GM19043 (cell line): ENCODE results near the gene ADGRF3.
"Not testable (repeated sequence)": the region's sequence is repeated elsewhere in the genome, so short reads cannot be mapped to it uniquely, and the experiment has no call there.

Experiments used
- ATAC-seq: cut with Tn5 transposase; IDR thresholded peaks from one replicate; pipeline ENCODE4 v1.9.1; 2021; ENCODE audit warnings: low read depth; ENCODE audit not compliant: unreplicated experiment

Gene ADGRF3

DNA sequence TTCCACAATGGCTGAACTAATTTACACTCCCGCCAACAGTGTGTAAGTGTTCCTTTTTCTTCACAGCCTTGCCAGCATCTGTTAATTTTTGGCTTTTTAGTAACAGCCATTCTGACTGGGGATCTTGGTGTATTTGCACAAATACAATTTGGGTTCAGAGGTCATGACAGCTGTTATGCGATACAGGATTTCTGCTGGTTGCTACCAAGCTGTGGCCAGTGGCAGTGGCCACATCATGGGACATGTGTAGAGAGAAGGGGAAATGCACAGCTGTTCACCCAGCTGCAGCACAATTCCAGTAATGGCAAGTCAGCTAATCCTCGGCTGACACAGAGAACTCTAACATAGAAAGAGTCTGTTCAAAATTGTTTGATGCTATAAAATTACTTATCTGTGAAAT is 21.7 kb downstream of the ADGRF3 start:
- ATAC-seq: no peak

DNA sequence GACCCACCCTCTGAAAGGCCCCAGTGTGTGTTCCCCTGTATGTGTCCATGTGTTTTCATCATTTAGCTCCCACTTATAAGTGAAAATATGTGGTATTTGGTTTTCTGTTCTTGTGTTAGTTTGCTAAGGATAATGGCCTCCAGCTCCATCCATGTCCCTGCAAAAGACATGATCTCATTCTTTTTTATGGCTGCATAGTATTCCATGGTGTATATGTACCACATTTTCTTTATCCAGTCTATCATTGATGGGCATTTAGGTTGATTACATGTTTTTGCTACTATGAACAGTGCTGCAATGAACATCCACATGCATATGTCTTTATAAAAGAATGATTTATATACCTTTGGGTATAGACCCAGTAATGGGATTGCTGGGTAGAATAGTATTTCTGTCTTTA is 22.1 kb downstream of the ADGRF3 start:
- not testable (repeated sequence) for ATAC-seq

DNA sequence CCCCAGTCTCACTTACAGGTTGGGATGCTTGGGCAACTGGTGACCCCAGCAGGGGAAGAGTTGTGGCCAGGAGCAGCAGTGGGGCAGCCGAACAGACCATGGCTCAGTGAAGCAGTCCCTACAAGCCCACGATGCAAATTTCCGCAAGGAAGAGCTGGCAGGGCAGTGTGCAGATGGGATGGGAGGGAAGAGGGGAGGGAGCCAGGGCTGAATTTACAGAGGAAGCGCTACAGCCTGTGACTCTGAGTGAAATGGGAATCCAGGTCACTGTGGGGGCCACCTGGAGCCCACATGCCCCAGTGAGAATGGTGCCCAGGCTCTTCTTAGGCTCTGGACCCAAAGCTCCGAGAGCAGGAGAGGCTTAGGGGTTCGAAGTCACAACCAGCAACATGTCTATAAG is 27.6 kb downstream of the ADGRF3 start:
- no peak for ATAC-seq

DNA sequence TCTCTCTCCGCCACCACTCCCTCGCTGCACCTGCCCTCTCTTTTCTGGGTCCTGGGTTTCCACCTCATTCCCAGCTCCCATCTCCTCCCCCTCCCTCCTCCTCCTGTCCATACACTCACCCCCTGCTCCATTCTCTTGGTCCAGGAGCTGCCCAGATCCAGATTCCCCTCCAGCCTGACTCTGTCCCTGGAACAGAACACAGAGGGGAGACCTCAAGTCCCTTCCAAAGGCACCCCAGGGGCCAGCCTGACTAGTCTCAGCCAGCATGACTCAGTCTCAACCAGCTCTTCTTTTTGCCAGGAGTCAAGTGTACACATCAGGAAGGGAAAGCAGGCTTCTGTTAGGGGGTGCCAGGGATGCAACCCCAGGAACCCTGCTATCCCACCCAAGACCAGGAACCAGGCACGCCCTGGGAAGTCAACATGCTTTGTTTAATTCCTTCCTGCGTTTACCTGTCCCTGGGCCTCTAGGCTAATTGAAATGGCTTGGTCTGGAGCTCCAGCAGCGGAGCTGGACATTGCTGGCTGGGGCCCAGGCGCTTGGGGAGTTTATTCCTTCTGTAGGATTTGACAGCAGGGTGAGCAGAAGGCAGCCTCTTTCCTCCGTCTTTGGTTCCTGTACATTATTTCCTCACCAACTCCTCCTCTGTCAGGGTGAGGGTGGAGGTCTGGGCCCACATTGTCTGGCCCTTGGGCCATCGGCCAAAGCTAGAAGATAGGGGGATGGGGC is 29.0 kb downstream of the ADGRF3 start:
- ATAC-seq: no peak

DNA sequence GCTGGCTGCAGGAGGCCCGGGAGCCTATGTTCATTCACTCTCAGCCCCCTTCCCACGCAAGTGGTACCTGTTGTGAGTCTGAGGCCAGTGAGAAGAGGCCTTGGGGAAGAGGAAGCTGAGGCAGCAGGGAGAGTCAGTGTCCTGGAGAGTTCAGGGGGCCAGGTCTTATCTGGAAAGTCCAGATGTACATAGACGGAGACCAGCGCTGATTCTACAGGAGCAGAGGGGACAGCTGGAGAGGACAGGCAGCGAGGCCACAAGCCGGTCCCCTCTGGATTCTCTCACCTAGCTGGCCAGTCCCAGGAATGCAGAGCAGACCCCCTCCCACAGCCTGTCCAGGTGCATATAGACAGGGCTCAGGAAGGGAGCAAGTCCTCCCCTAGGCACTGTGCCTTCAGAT is 29.7 kb downstream of the ADGRF3 start:
- ATAC-seq: no peak

DNA sequence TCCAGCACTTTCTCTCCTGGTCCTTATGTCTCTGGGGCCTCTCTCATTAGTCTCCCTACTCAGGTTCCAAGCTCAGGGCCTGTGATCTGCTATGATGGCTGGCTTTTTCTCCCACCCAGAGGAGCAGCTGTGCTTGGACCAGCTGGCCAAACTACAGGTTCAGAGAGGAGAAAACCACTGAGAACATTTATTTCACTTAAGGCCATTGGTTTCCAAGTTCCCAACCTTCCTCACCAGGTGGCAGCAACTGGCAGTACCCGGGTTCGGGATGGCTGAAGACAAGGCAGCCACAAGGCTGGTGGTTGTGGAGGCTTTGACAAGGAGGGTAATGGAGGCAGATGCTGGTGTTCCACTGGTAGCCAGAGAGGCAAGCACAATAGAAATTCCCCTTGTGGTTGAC is 30.5 kb downstream of the ADGRF3 start:
- ATAC-seq: no peak

DNA sequence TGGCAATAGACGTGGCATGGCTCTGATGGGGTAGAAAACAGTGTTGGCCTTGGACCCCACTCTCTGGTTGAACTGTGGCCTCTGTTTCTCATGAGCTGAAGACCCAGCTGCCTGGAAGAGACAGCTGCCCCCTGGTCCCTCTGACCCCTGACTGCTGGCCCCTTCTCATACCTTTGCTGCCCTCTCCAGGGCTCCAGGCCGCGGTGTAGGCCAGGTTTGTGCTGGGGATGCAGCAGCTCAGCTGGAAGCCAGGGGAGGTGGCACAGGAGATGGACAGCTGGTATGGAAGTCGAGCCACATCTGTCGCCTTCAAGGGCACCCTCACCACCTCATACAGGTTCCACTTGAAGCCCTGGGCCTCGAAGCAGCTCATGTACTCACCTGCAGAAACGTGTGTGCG is 32.3 kb downstream of the ADGRF3 start:
- ATAC-seq: no peak

DNA sequence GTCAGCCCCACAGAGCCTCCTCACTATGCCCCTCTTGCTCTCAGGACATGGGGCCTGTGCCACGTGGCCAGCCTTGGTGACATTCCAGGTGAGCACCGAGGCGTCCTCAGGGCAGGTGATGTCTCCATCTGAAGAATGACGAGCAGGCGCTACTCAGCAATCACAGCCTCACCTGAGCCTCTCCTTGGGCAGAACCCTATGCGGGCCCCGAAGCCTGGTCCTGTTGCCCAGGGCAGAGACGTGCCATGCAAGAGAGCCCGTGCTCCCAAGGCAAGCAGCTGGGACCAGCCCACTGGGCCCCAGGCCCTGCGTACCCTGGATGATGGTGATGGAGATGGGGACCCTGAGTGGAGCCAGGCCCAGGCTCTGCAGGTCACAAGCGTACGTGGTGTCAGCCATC is 33.1 kb downstream of the ADGRF3 start:
- no peak for ATAC-seq

DNA sequence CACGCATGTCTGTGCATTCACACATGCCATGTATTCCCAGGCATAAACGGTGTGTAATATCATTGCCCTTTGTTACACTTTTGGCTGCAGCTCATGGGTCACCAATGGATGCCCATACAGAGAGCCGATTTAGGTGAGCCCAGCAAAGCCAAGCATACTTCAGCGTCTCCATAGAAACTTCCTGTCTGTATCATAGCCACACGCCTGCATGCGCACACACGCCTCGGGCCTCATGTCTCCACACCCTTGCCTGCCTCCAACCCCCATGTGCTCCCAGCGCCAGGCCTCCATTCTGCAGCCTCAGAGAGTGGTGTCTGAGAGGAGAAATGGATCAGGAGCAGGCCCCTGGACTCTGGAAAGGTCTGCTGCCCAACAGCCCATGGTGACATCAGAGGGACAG is 34.1 kb downstream of the ADGRF3 start:
- ATAC-seq: no peak

DNA sequence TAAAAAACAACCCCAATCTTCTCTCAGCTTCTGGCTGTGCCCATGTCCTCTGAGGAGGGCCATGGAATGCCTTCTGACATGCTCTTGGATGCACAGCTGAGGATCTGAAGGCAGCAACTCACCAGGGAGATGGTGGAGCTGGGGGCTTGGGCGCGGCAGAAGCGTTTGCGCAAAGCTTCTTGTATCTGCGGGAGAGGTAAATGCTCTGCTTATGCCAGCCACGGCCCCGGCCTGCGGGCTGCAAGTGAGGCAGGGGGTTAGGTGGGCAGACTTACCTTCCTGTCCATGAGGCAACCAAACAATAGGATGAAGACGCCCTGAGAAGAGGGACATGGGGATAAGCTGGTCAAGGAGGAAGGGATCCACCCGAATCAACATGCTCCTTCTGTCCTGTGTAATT is 36.7 kb downstream of the ADGRF3 start:
- no peak for ATAC-seq

DNA sequence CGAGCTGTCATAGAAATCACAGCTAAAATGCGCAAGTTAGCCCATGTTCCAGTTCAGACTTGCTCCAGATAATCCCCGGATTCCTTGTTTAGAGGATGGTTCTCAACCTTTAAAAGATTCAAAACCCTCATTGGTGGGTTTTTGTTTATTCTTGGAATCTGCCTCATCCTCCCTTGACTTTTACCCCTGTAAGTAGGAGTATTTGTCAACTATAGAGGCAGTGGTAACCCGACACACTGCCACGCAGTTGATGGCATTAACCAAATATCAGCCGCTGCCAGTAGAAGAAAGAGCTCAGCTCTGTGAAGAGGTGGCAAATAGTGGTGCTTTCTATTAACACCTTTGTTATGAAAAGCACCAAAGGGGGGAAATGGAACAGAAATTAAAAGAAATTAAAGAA is 41.0 kb downstream of the ADGRF3 start:
- ATAC-seq: no peak

DNA sequence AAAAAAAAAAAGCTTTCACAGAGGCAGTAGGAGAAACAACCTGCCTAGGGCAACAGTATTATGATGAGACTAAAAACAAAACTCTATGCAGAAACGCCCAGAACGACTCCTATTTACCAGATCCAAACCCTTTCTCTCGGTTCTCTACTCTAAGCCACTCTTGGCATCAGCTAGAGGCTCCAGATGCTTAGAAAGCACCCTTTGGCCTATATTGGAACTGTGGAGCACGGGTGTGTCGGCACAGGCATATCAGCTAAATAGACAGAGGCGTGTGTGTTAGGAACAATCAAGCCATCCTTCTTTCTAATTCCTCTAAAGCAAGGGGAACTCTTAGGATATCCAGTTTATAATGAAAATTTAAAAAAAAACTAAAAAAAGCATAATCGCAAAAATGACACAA is 41.5 kb downstream of the ADGRF3 start:
- ATAC-seq: not testable (repeated sequence)

DNA sequence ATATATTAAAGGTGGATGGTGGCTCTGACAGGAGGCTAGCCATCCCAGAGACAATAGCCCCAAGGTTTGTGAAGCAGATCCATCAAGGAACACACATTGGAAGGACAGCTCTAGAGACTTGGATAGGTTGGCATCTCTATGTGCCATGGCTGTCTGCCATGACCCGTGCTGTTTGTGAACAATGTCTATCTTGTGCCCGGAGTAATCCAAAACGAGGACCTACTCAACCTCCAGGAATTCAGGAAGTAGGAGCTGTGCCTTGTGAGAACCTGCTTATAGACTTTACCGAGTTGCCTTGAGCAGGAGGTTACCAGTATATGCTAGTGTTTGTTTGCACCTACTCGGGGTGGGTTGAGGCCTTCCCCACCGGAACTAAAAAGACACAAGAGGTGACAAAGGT is 43.7 kb downstream of the ADGRF3 start:
- no peak for ATAC-seq

DNA sequence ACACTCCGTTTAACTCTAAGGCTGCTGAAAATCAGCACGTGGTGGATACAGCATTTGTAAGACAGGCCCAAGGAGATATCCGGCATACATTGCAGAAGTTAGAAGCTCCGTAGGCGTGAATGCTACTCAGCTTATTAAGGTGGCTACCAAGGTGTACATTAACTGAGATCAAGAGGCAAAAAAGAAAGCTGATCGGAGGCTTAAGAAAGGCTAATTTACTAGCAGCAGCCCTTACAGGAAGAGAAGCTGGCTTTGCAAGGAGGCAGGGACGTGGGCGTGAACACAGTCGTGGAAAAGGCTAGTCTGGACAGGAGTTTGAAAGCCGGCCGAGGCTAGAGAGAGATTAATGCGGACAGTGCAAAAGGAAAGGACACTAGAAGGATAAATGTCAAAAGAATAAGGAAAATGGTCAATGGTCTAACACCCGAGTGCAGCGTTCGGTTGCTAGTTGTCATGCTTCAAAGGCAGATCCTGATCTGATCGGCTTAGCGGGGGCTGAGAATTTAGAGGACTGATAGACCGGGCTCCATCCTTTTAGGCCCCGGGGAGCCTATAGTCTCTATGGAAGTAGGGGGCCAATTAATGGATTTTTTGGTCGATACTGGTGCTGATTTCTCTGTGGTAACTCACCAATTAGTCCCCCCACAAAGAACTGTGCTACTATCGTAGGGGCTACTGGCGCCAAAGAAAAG is 46.2 kb downstream of the ADGRF3 start:
- ATAC-seq: no peak

DNA sequence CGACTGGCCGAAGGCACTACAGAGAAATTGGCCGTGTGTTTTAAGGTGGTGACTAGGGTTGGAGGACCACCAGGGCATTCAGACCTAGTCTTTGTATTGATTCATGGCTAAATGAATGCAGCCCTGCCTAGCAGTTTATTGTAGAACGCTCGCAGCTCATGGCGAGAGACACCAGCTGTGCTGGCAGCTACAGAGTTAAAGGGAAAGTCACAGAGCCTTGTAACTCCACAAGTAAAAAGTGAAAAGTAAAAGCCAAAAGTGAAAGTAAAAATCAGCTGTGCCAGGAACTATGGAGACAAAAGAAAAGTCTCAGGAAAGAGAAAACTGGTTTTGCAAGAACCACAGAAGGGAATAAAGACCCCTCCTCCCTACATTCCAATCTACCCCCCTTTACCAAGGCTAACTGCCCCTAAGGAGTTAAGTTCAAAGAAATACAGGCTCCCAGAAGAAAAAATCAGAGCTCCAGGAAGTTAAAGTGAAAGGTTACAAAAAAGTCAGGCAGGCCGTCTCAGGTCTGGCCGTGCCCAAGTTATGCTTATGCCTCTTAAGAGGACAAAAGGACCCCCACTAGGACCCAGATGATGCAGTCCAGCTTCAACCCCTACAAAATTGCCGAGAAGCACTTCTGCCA is 47.0 kb downstream of the ADGRF3 start:
- no peak for ATAC-seq

DNA sequence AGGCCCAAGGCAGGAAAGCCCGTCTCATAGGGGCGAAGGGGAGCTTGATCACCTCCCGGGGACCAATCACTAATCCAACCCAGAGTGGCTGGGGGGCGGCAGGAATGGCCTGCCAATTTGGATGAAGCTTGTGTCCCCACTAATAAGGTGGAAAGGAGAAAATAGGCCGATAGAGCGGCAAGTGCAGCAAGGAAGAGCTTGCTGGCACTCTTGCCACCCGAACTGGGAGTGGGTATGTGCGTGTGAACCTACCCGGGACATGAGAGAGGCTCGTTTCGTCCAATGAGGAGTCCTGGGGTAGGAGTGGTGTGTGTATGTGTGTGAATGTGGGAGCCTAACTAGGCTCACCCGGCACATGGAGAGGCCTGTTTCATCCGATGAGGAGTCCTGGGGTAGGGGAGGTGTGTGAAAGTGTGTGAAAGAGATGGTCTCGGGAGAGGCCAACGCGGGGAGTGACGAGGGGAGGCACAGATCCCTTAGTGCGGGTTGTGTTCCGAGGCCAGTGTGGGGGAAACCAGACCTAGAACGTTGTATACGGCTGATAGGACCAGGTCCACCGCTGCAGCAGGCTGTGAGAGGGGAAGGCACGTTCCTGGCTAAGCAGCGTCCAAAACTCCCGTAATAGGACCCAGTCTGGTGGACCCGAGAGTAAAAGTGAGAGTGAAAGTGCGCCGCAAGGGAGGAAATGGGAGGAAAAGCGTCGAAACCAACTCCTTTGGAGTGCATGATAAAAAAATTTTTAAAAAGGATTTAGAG is 47.8 kb downstream of the ADGRF3 start:
- no peak for ATAC-seq

DNA sequence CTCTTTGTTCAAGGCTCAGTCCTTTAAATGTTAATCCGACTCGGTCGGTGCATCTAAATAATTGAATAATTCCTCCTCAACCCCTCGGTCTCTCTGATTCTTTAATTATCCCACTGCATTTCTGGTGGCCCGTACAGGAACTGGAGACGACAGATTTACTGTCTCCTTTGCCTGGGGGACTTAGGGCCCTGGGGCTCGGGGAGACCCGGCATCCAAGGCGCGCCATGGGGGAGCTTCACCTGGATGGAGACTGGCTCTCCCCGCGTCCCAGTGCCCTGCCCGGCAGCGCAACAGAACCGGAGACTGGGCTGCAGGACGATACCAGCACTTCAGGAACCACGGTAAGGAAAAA is 48.3 kb downstream of the ADGRF3 start:
- no peak for ATAC-seq

DNA sequence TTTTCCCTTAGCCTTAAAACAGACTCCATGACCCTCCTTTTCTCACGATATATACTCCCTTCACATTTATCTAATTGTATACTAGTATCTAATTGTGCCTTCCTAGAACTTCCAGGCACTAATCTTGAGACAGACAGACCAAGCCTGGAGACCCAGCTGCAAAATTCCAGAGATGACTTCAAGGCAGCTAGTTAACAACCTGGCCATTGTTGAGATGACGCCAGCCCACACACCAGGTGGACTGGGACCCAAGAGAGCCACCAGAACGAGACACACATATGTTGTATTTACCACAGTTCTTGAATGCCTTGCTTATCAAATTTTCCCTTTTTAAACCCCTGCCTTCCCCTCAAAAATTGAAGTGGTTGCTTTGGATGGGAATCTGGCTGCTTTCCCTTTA is 49.5 kb downstream of the ADGRF3 start:
- no peak for ATAC-seq

DNA sequence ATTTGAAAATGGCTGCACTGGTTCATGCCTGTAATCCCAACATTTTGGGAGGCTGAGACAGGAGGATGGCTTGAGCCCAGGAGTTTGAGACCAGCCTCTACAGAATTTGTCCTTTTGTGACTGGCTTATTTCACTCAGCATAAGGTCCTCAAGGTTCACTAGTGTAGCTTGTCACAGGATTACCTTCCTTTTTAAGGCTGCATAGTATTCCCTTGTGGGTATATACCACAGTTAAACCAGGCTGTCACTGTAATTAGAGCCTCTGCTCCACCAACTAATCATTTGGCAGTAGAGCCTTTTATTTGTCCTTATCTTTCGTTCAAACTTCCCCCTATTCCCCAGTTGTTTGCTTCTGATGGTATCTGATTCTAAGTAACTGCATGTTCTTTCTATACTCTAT is 51.1 kb downstream of the ADGRF3 start:
- ATAC-seq: no peak

DNA sequence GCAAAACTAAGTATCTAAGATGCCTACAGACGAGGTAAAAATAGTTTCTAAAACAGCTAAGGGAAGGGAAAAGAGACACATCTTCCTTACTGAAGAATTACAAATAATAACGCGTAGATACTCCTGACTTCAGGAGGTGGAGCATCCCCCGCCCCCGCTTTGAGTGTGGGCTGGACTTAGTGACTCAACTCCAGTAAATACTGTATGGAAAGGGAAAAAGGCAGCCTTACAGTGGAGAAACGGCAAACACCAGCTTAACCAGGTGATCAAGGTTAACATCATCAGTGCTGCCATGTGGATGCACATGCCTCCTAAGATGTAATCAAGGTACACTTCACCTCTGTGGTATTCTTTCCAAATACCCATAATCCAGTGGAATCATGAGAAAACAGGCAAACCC is 53.9 kb downstream of the ADGRF3 start:
- no peak for ATAC-seq

DNA sequence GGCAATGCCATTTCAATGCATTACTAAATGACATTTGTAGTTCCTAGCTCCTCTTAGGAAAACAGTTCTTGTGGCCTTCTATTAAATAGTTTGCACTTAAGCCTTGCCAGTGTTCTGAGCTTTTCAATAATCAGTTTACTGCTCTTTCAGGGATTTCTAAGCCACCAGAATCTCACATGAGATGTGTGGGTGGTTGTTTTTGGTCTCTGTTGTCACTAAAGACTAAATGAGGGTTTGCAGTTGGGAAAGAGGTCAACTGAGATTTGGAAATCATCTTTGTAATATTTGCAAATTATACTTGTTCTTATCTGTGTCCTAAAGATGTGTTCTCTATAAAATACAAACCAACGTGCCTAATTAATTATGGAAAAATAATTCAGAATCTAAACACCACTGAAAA is 56.6 kb downstream of the ADGRF3 start:
- ATAC-seq: no peak
